HG03159 (cell line): ENCODE data around the gene CMTM7.
A peak's percentile ranks its signal among the peaks of the same experiment; 100 is the strongest.

Experiments
- ATAC-seq: cut with Tn5 transposase; IDR thresholded peaks from one replicate; pipeline ENCODE4 v1.9.1; 2021; ENCODE audit warnings: mild to moderate bottlenecking, moderate library complexity; ENCODE audit not compliant: unreplicated experiment

The CMTM7 gene

GRCh38 chr3:32391643-32392535 lies at the start of gene CMTM7:
TSS of gene CMTM7 (plus strand) at chr3:32391853. CDS start at chr3:32391907, 54 bp downstream.
- ATAC-seq: peak; percentile 50

GRCh38 chr3:32347343-32348125 lies 44.1 kb upstream of the CMTM7 start:
- ATAC-seq: no peak

- no peak for ATAC-seq
These were observed 42.5 kb upstream of the CMTM7 start for GRCh38 chr3:32349184-32349583.

GRCh38 chr3:32352563-32352962 lies 39.1 kb upstream of the CMTM7 start:
- no peak for ATAC-seq

GRCh38 chr3:32353351-32353750 lies 38.3 kb upstream of the CMTM7 start:
- no peak for ATAC-seq

GRCh38 chr3:32354362-32354778 lies 37.3 kb upstream of the CMTM7 start:
- no peak for ATAC-seq

- no peak for ATAC-seq
These were observed 35.8 kb upstream of the CMTM7 start for GRCh38 chr3:32355751-32356291.

- ATAC-seq: no peak
These were observed 31.7 kb upstream of the CMTM7 start for GRCh38 chr3:32359766-32360492.

GRCh38 chr3:32360493-32360827 lies 31.2 kb upstream of the CMTM7 start:
- no peak for ATAC-seq

GRCh38 chr3:32366638-32367397 lies 24.8 kb upstream of the CMTM7 start:
- peak; percentile 58 for ATAC-seq

GRCh38 chr3:32367442-32367841 lies 24.2 kb upstream of the CMTM7 start:
- no peak for ATAC-seq

GRCh38 chr3:32371461-32372212 lies 20.0 kb upstream of the CMTM7 start:
- no peak for ATAC-seq

GRCh38 chr3:32372213-32372490 lies 19.5 kb upstream of the CMTM7 start:
- ATAC-seq: no peak

- ATAC-seq: no peak
These were observed 18.4 kb upstream of the CMTM7 start for GRCh38 chr3:32373276-32373675.

GRCh38 chr3:32373844-32374243 lies 17.8 kb upstream of the CMTM7 start:
- ATAC-seq: no peak

GRCh38 chr3:32374788-32375595 lies 16.7 kb upstream of the CMTM7 start:
- peak; percentile 63 for ATAC-seq

- ATAC-seq: no peak
These were observed 16.1 kb upstream of the CMTM7 start for GRCh38 chr3:32375596-32375930.

- ATAC-seq: no peak
These were observed 15.5 kb upstream of the CMTM7 start for GRCh38 chr3:32376115-32376514.

- ATAC-seq: no peak
These were observed 11.7 kb upstream of the CMTM7 start for GRCh38 chr3:32379831-32380500.
